NCI-H510A treated with DMSO at 0.1 percent for 48 hours (cell line): ENCODE data around the gene INPP4B.
A peak's percentile ranks its signal among the peaks of the same experiment; 100 is the strongest.

Source experiments
- DNase-seq: peaks from one replicate; lab custom pipeline; 2025; lab: John Stamatoyannopoulos, UW

Gene INPP4B

GRCh38 chr4:142846108-142846728, at the start of gene INPP4B:
Gene INPP4B, minus strand, starts transcription at chr4:142846301.
- DNase-seq: peak; percentile 63

- DNase-seq: no peak
Measured at GRCh38 chr4:142893012-142893411, 46.9 kb upstream of the INPP4B start.

GRCh38 chr4:142886566-142886965, 40.5 kb upstream of the INPP4B start:
- no peak for DNase-seq

GRCh38 chr4:142883040-142883832, 37.1 kb upstream of the INPP4B start:
- peak; percentile 1 for DNase-seq

GRCh38 chr4:142882159-142882558, 36.1 kb upstream of the INPP4B start:
- DNase-seq: no peak

GRCh38 chr4:142881331-142881730, 35.2 kb upstream of the INPP4B start:
- DNase-seq: no peak

GRCh38 chr4:142875117-142875516, 29.0 kb upstream of the INPP4B start:
- DNase-seq: no peak

GRCh38 chr4:142874684-142875083, 28.6 kb upstream of the INPP4B start:
- DNase-seq: no peak

- no peak for DNase-seq
Measured at GRCh38 chr4:142866685-142867084, 20.6 kb upstream of the INPP4B start.

GRCh38 chr4:142861351-142861750, 15.2 kb upstream of the INPP4B start:
- DNase-seq: no peak

GRCh38 chr4:142858965-142859364, 12.9 kb upstream of the INPP4B start:
- DNase-seq: no peak

- no peak for DNase-seq
Measured at GRCh38 chr4:142858446-142858845, 12.3 kb upstream of the INPP4B start.

GRCh38 chr4:142856576-142856975, 10.5 kb upstream of the INPP4B start:
- no peak for DNase-seq

- no peak for DNase-seq
Measured at GRCh38 chr4:142850478-142850877, 4.4 kb upstream of the INPP4B start.

- peak; percentile 74 for DNase-seq
Measured at GRCh38 chr4:142846729-142847596, 862 bp upstream of the INPP4B start.

GRCh38 chr4:142845293-142846107, 601 bp downstream of the INPP4B start:
- DNase-seq: peak; percentile 23

- DNase-seq: no peak
Measured at GRCh38 chr4:142844782-142845181, 1.3 kb downstream of the INPP4B start.

GRCh38 chr4:142840516-142841123, 5.5 kb downstream of the INPP4B start:
- peak; percentile 22 for DNase-seq

GRCh38 chr4:142838778-142839177, 7.3 kb downstream of the INPP4B start:
- DNase-seq: no peak

- DNase-seq: no peak
Measured at GRCh38 chr4:142832022-142832421, 14.1 kb downstream of the INPP4B start.

- DNase-seq: no peak
Measured at GRCh38 chr4:142826503-142827241, 19.4 kb downstream of the INPP4B start.
